Activated gamma-delta T cell (primary cell): Measurements from ENCODE around the gene NFATC1.

Experiments used
- DNase-seq: peaks from one replicate; lab custom pipeline; 2025; lab: John Stamatoyannopoulos, UW

The NFATC1 gene

DNA sequence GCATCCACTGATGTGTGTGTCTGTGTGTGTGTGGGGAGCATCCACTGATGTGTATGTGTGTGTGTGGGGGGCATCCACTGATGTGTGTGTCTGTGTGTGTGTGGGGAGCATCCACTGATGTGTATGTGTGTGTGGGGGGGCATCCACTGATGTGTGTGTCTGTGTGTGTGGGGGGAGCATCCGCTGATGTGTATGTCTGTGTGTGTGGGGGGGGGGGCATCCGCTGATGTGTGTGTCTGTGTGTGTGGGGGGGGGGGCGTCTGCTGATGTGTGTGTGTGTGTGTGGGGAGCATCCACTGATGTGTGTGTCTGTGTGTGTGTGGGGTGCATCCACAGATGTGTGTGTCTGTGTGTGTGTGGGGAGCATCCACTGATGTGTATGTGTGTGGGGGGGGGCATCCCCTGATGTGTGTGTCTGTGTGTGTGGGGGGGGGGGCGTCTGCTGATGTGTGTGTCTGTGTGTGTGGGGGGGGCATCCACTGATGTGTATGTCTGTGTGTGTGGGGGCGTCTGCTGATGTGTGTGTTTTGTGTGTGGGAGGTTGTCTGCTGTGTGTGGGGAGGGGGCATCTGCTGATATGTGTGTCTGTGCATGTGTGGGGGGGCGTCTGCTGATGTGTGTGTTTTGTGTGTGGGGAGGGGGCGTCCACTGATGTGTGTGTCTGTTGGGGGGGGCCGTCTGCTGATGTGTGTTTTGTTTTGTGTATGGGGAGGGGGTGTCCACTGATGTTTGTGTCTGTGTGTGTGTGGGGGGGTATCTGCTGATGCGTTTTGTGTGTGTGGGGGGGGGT, 125.9 kb downstream of the NFATC1 start:
- DNase-seq, result no peak

DNA sequence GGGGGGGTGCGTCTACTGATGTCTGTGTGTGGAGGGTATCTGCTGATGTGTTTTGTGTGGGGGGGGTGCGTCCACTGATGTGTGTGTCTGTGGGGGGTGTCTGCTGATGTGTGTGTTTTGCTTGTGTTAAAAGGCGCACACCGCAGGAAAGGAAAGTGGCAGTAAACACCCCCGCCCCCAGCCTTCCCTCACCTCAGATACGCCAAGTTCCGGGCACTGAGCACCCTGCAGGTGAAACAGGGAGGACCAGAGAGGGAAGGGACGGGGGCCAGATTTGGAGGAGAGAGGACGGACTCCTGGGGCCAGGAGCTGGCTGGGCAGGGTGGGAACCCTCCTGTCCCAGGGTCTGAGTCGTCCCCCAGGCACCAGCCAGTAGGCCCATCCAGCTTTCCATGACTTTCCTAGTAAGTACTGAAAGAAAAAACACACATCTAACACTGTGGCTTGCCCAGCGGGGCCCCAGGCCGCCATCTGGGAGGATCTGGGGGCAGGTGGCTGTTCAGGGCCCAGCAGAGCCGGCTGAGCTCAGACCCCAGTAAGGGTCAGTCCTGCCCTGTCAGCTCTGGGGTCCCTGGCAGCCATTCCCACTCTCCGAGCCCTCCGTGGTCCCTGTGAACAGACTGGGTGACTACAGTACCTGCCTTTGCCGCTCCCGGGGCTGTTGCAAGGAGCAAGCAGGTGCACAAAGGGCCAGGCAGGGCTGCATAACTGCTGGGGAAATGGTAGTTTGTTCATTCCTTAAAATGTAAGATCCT, 126.9 kb downstream of the NFATC1 start:
- no peak for DNase-seq

DNA sequence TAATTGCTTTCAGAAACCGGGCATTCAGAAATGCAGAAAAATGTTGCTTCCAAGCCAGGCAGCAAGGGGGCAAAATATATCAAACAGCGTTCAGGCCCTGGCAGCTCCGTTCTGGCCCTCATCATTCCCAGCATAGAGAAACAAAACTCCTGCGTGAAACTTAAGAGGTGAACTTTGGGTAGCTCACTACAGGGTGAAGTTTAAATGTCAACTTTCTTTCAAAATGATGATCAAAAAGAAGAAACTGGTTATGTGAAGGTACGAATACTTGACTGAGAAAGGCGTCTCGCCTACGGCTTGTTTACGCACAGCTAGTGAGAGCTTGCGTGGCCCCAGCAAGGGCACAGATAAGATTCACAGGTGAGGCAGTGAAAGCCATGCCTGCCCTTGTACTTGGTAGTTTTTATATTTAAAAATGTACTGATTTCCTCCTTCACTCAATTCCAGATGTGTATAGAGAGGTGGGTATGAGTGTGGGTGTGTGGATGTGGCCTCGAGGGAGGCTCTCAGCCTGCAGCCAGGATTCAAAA, 127.5 kb downstream of the NFATC1 start:
- no peak for DNase-seq

DNA sequence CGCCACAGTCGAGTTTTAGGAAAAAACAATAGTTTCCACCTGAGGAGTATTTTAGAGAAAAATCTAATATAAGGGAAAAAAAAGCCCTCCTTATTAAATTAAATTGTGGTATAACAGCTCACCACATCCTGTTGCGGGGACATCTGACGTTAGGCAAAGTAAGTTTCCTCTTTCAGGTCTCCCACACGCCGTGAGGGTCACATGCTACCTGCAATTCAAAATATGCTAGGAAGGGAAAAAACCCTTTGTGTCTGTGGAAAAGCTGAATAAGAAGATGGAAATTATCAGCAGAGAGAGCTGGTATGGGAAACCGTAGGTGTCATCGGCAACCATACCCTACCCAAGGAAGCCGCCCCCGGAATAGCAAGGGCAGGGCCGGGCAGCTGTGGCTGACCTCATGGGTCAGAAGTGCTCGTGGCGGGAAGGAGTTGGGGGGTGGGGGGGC, 128.0 kb downstream of the NFATC1 start:
- peak; percentile 41 for DNase-seq

DNA sequence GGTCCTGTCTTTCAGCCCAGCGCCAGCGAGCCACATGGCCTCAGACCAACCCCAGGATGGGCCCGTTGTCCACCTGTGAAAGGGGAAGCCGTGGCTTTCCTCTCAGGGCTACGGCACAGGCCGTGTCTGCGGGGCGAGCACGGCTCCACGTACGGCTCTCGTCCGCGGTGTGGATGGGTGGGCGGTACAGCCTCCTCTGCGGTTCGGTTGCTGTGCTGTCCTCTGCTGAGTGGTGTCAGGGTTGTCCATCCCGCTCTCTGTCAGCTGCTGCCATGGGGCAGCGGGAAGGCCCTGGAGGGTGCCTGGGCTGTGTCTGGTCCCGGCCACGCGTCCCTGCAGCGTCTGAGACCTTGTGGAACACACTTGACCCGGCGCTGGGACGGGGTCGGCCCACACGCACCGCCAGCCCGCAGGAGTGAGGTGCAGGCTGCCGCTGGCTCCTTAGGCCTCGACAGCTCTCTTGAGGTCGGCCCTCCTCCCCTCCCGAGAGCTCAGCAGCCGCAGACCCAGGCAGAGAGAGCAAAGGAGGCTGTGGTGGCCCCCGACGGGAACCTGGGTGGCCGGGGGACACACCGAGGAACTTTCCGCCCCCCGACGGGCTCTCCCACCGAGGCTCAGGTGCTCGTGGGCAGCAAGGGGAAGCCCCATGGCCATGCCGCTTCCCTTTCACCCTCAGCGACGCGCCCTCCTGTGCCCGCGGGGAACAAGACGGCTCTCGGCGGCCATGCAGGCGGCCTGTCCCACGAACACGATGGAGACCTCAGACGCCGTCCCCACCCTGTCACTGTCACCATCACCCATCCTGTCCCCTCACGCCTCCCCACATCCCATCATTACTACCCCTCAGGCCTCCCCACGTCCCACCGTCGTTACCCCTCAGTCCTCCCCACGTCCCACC, 128.7 kb downstream of the NFATC1 start:
- DNase-seq, result peak; percentile 44

DNA sequence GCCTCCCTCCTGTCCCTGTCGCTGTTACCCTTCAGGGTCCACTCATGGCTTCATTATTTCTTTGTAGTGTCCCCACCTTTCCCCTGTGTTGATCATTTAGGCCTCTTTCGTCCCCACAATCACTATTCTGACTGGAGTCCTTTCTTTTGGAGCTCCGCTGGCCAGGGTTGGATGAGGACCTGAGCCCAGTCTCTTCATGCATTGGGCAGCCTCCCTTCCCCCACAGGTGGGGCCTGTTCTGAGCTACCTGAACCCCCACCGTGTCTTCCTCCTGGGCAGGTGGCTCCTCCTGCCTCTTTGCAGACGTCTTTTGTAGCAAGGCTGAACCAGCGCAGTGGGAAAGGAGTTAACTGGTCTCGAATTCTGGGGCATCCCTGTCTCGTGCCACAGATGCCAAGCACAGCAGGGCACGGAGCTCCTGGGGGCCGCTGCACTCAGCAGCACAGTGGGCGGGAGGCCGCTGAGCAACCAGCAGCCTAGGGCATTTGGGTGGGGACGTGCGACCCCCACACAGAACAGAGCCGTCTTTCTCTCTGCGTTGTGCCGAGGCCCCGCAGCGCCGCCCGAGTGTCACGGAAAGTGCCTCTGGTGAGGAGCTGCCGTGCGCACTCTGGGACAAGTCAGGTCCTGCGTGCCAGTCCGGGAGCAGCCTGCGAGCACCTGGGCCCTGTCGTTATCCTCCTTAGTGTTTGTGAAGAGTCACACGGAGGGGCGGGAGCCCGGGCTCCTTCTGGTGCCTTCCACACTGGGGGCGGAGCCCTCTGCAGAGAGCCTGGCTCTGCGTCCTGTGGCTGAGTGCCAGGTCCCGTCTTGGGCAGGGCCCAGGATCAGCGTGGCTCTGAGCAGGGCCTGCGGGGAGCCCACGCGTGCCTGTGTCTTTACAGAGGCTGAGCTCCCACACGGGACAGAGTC, 130.1 kb downstream of the NFATC1 start:
- DNase-seq, result no peak

DNA sequence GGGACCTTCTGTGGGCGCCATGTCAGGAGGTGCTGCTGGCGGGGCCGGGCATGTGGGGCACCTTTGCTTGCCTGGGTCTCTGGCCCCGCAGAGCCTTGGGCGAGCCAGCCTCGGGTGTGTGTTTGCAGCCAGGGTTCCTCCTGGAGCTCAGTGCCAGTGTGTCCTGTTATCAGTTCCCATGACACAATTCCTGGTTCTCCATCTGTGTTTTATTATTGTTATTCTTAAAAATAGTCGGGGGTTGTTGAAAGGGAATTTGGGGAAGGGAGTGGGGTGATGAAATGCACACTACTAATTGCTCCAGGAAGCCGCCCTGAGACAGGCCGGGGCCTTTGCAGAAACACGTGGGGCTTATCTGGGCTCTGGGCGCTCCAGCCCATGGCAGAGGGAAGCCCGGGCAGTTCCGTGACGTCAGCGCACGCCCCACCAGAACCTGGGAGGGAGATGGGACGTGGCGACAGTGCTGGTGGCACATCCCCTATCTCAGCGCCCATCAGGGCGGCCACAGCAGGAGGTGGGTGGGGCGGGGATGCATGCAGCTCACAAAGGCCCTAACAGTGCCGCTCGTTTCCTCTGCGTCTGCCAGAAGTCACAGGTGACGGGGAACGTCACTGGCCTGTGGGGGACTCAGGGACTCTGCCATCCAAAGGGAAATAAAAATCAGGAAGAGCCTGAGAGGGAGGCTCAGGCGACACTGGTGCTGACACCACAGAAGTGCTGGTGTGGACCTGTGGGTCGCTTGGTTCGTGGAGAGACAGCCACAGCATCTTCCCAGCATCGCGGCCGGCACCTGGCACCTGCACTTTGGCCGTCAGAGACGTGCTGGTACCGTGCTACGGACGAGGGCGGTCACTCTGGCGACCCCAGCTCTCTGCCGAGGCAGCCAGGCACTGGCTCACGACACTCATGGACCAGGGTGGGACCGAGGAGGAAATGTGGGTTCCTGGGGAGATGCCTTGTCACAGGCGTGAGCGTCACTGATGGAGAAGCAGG, 131.0 kb downstream of the NFATC1 start:
- DNase-seq, result no peak

DNA sequence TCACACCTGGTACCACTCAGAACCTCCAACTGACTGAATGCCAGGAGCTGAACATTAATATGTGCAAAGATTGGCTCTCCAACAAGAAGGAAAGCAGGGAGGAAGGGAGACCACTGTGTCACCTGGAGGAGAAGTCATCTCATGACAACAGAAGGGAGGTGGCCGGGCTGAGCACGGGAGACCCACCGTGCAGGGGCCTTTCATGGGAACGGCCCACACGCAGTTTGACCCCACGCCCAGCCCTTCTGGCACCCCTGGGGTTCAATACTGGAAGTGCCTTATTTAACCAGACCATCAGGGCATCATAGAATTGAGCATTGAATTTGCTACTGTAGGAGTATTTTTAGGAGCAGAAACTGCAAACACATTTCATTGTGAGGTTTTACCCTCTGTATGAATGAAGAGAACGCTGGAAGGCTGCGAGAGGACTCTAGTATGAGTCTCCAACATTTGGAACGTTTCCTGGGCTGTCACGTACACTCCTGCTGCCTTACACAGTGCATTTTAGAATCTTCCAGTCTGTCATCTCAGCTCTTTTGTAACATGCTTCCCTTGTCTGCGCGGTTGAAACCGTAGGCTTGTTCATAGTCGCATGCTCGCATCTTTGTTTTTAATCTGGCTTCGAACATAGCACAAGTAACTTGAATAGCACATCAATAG, 132.1 kb downstream of the NFATC1 start:
- DNase-seq, result no peak

DNA sequence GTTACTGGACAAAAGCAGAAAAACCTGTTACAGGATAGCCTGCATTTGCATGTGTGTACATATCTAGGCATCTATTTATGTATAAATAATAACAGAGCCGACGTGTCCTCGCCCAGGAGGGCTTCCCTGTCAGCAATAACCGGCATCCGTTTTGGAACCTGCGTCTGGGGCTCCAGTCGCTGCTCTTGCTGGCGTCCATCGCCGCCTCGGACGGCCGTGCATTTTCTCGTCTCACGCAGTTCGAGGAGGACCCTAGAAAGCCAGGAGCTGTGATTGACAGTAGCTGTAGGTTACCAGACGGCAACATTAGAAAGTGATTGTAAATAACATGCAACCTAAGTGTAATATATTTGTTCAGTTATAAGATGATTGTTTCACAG, 132.6 kb downstream of the NFATC1 start:
- no peak for DNase-seq

DNA sequence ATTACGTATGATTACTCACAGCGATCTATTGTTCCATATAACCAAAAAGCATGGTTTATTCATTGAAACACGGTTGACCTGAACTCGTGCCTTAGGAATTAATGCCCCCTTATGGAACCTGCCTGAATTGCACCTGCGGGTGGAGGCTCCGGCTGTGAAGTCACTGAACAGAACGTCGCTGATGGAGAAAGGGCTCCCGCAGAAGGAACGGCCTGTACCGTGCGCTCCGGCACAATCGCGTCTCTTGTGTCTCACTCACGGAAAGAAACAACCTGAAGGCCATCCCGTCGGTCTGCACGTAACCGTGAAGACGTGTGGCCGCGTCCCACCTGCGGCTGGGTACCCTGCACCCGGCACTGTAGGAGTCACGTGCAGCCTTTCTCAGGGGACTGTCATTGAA, 133.1 kb downstream of the NFATC1 start:
- DNase-seq, result no peak

DNA sequence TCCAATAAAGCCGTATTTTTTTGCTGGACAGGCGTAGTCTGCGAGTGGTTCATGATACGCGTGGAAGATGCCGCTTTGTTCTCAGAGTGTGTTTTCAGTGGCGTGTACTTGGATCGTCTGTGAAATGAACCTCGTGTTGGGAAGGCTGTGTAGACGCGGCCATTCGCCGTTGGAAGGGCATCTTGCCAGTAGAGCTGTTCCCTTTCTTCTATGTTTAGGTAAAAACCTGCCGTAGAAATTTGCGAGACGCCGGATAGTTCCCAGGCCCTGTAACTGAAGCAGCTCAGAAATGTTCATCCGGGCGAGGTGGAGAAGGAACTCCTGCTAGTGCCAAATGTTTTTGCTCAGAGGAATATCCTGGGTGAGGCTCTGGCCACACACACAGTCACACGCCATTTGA, 133.6 kb downstream of the NFATC1 start:
- no peak for DNase-seq

DNA sequence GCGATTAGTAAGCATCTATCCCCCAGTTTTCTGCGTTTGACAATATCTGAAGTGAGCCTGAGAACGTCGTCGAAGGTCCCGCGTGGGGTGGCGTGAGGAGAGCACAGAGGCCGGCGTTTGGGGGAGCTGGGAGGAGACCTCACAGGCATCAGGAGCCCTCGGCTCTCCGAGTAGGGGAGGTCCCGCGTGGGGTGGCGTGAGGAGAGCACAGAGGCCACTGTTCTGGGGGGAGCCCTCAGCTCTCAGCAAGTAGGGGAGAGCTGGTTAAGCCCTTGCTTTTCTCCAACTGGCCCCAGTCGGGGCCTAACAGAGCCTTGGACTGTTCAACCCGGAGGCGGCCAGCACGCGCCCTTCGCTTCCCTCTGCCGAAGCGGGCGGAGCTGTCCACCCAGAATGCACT, 134.3 kb downstream of the NFATC1 start:
- DNase-seq, result no peak

DNA sequence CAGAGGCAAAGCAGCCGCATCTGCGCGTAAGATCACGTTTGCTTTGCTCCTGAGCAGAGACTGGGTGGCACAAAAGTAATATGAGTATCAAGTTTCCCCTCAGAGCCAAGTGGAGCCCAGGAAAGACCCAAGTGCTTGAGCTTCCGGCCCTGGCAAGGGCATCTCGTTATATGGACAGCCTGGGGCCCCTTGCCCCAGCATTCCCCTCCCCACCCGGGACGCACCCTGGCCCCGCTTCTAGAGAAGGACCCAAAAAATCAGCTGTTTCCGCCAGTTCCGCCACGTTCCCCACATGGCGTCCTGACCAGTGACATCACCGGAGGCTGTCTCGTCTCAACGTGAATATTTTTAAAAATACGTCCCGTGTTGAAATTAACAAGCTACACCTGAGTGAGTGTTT, 135.1 kb downstream of the NFATC1 start:
- DNase-seq, result no peak

DNA sequence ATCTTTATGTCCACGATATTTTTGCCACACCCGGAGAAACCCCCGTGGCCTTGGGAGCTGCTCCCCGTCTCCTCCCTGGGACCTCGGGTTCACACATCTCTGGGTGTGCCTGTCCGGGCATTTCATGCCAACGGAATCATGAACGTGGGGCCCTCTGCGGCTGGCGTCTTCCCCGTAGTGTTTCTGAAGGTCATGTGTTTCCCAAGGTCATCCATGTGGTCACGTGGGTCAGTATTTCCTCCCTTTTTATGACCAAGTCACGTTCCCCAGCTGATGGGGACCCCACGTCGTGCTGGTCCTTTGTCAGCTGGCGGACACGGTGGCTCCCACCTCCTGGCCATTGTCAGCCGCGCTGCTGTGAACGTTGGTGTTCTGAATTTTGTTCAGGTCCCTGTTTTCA, 135.7 kb downstream of the NFATC1 start:
- no peak for DNase-seq

DNA sequence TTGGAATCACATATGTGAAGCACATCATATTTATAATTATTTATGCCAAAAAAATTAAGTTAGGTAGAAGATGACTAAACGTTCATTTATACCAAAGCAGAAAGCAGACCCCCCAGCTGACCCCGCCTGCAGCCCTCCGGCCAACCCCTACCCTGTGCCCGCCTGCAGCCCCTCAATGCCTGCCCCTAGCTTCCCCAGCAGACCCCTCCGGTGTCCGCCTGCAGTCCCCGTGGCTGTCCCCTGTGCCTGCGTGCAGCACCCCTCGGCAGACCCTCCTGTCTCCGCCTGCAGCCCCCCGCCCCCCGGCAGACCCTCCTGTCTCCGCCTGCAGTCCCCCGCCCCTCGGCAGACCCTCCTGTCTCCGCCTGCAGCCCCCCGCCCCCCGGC, 136.2 kb downstream of the NFATC1 start:
- no peak for DNase-seq

DNA sequence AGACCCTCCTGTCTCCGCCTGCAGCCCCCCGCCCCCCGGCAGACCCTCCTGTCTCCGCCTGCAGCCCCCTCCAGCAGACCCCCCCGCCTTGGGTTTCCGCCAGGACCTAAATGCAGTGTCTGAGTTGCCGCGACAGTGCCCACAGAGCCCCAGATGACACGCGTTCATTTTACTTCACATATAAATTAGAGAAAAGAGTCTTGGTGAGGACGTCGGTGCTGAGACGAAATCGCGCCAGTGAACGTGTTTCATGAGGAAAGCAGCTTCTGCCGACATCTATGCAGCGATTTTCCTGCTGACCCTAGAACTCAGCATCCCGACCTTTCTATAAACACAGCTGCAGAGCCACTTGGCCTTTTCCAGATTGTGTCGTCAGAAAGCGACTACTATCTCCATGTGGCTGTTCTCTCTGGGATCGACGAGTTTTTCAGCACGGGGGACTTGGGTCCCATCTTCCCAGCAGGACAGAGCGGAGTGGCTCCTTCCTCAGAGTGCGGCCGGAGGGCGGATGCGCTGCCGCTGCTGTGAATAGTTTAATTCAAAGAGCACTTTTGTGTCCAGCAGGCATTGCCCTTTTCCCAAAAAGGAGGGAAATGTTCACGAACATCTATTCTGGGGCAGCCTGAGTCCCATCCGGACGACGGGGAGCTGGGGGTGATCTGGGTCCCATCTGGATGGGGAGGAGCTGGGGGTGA, 136.7 kb downstream of the NFATC1 start:
- DNase-seq, result no peak

DNA sequence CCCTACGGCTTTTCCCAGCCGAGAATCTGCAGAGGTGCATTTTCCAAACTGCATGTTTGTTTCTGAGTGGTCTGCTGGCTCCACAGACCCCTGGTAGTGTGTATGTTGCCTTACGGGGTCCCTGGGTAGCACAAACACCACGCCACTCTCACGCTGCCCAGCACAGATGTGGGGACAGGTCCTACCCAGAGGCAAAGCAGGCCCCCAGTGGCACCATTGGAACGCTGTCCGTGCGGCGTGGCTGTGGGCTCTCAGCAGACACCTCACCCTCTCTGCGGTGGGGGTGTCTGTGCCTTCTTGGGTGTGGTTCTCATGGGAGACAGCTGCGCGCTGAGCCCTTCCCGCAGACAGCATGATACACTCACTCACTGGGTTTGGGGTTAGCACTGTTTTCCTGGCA, 137.4 kb downstream of the NFATC1 start:
- no peak for DNase-seq

DNA sequence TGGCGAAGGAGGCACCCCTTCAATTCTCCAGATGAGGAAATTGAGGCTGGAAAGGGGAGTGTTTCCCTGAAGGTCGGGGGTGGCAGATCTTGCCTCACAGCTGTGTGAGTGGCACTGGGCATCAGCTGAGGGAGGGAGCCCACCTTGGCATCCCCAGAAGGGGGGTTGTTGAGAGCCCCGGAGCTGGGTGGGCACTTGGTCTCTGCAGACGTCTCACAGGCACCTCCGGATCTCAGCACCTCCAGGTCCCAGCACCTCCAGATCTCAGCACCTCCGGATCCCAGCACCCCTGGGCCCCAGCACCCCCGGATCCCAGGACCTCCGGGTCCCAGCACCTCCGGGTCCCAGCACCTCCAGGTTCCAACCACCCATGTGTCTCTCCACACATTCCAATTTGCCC, 137.9 kb downstream of the NFATC1 start:
- DNase-seq, result no peak

DNA sequence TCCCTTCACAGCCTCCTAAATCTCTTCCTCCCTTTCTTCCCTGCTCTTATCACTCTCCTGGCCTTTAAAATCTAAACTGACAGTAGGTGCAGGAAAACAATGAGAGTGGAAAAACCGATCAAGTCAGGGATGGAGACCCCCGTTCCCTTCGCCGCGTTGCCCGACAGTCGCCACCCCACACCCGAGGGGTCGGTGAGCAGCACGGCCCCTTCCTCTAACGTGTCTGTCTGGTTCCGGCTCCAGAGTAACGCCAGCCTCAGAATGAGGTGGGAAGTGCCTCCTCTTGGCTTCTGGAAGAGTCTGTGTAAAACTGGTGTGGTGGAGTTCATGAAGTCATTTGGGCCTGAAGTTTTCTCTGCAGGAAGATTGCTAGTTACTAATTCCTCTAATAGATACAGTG, 138.6 kb downstream of the NFATC1 start:
- no peak for DNase-seq
